ENCODE data around the gene TVP23C.
A peak's percentile ranks its signal among the peaks of the same experiment; 100 is the strongest.
"Not testable (repeated sequence)": the region's sequence is repeated elsewhere in the genome, so short reads cannot be mapped to it uniquely, and the experiment has no call there.

The TVP23C gene

GRCh38 chr17:15526292-15527218 lies 36.7 kb downstream of the TVP23C start:
- DNase-seq: peak; percentile 30

GRCh38 chr17:15524990-15525985 lies 38.0 kb downstream of the TVP23C start:
- peak; percentile 15 for DNase-seq

GRCh38 chr17:15516150-15516549 lies 47.1 kb downstream of the TVP23C start:
- DNase-seq: no peak

- DNase-seq: no peak
Measured at GRCh38 chr17:15514469-15514868, 48.8 kb downstream of the TVP23C start.

- DNase-seq: no peak
Measured at GRCh38 chr17:15513856-15514459, 49.3 kb downstream of the TVP23C start.

- no peak for DNase-seq
Measured at GRCh38 chr17:15513058-15513791, 50.1 kb downstream of the TVP23C start.

GRCh38 chr17:15512071-15512709 lies 51.1 kb downstream of the TVP23C start:
- no peak for DNase-seq

- DNase-seq: no peak
Measured at GRCh38 chr17:15511142-15511541, 52.1 kb downstream of the TVP23C start.

GRCh38 chr17:15510361-15510760 lies 52.9 kb downstream of the TVP23C start:
- DNase-seq: no peak

GRCh38 chr17:15509095-15509494 lies 54.2 kb downstream of the TVP23C start:
- no peak for DNase-seq

- no peak for DNase-seq
Measured at GRCh38 chr17:15508466-15508865, 54.8 kb downstream of the TVP23C start.

- DNase-seq: no peak
Measured at GRCh38 chr17:15507896-15508295, 55.4 kb downstream of the TVP23C start.

- no peak for DNase-seq
Measured at GRCh38 chr17:15507001-15507400, 56.3 kb downstream of the TVP23C start.

GRCh38 chr17:15505708-15506107 lies 57.6 kb downstream of the TVP23C start:
- DNase-seq: not testable (repeated sequence)

GRCh38 chr17:15503731-15504130 lies 59.6 kb downstream of the TVP23C start:
- DNase-seq: no peak

- no peak for DNase-seq
Measured at GRCh38 chr17:15502369-15503112, 60.7 kb downstream of the TVP23C start.

GRCh38 chr17:15501793-15502192 lies 61.5 kb downstream of the TVP23C start:
- DNase-seq: no peak

- no peak for DNase-seq
Measured at GRCh38 chr17:15501282-15501681, 62.0 kb downstream of the TVP23C start.

- DNase-seq: no peak
Measured at GRCh38 chr17:15498107-15498506, 65.2 kb downstream of the TVP23C start.

GRCh38 chr17:15496735-15497670 lies 66.3 kb downstream of the TVP23C start:
- no peak for DNase-seq

All from NCI-H146 (cell line).